GM21515 (cell line): ENCODE data around the gene EHD1.
"Not testable (repeated sequence)": the region's sequence is repeated elsewhere in the genome, so short reads cannot be mapped to it uniquely, and the experiment has no call there.

ENCODE experiments used
- ATAC-seq: cut with Tn5 transposase; IDR thresholded peaks from one replicate; pipeline ENCODE4 v1.9.1; 2021; ENCODE audit not compliant: unreplicated experiment

Gene EHD1

DNA sequence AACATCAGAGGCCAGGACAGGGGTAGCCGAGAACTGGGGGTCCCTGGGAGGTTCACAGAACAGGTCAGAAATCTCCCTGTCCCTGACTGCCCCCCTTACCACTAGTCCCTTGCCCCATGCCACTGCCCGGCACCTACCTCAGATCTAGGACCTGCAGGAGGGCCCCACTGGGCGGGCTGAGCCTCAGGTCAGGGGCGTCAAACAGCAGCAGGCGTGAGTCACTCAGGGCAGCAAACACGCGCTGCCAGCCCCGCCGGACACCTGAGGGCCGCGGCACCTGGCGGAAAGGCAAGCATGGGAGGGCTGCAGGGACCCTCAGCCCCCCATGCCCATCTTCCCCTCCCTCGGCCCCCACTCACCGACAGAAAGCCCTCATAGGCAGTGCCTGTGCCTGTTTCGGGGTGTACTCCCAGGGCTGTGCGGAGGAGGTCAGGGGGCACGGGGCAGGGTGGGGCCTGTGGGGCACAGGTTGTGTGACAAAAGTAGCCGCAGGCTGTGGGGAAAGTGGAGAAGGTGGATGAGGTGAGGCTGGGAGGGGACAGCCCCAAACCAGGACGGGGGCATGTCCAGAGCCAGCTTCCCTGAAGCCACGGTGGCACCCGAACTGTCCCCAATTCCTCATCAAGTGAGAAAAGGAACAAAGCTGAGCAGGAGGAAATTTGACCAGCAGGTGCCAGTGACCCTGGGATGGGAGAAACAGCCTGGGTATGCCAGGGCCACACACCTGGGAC is 45.8 kb downstream of the EHD1 start:
- no peak for ATAC-seq

DNA sequence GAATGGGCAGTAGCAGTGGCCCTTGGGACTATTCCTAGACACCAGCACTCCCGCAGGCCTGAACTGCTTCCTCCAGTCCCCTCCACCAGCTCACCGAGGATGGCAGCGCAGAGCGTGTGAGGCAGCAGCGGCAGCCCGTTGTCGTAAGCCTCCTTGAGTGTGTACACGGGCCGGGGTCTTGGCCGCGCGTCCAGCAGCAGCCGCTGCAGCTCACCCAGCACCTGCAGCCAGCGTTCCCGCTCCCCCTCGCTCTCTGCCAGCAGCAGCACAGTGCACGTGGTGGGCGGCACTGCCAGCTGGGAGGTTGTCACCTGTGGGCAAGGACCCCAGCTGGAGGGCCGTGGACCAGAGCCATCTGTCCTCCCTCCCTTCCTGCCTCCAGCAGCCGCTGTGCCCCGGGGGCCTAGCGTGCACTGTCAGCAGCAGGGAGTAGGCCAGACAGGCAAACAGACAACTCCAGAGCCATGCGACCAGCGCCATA is 47.0 kb downstream of the EHD1 start:
- ATAC-seq, result no peak

DNA sequence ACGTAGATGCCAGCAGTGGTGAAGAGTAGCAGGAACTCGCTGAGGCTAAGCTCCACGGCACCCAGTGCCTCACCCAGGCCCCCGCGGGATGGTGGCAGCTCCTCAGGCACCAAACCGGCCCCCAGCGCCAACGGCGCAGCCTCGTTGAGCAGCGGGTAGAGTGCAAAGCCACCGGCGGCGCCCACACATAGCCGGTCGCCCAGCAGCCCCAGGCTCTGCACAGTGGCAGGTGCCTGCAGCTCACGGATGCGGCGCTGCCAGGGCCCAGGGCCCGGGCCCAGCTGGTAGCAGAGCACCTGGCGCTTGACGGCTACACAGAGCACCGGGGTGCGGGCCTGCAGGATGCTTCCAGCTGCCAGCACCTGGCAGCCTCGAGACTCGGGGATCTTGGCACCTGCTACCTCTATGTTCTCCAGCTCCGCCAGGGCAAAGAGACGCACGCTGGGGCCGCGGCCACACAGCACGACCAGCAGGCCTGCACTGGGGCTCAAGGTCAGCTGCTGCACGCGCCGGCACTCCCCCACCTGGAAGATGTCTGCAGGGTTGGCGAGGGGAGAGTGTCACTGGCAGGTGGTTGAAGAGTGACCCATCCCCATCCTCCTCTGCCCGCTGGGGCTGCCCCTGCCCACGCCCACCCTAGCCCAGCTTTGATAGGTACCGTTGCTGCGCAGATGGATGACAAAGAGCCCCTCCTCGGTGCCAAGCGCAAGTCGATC is 48.7 kb downstream of the EHD1 start:
- no peak for ATAC-seq

DNA sequence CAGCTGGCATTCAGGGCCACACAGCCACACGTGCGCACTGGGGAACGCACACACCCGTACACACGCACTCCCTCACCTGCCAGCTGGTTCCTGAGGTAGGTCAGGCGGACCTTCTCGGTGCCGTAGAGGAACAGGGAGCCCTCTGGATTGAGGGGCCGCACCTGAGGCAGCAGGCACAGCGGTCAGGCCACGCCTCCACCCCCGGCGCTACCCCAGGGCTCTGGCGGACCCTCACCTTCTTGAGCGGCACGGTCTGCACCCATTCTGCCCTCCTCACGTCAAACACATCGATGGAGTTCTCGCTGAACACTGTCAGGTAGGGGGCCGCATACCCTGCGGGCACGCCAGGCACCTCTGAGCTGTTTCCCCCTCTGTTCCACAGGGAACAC is 51.0 kb downstream of the EHD1 start:
- no peak for ATAC-seq

DNA sequence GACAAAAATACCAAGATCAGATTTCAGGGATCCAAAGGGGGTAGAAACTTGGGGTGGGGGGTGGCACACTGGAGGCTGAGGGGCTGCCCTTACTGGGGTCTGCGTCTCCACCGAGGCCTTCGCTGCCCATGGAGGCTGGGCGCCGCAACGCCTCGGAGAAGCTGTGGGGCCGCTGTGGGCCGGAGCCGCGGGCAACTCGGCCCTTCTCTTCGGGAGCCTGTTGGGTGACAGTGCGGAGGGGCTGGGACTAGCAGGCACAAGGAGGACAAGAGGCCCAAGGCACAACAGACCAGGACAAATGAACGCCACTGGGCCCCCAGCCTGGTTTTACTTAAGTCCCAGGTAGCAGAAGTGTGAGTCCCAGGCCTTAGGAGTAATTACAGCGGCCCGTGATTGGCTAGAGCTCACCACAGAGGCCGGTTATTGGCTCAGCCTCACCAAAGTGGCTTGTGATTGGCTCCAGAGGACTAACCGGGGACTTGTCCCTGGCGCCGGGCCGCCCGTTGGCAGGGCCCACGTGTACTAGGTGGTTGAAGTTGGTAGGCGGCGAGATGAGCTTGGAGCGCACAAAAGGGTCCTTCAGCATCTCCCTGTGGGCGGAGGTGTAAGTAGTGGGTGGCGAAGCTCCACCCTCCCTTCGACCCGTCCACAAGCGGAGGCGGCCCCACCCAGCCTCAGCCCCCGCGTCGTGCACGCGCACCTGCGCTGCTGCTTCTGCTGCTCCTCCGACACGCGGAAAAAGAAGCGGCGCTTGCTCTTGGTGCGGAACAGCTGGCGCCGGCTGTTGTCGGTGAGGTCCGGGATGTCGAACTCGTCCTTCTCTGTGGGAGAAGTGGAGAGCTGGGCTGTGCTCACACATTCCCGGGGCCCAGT is 51.6 kb downstream of the EHD1 start:
- no peak for ATAC-seq

DNA sequence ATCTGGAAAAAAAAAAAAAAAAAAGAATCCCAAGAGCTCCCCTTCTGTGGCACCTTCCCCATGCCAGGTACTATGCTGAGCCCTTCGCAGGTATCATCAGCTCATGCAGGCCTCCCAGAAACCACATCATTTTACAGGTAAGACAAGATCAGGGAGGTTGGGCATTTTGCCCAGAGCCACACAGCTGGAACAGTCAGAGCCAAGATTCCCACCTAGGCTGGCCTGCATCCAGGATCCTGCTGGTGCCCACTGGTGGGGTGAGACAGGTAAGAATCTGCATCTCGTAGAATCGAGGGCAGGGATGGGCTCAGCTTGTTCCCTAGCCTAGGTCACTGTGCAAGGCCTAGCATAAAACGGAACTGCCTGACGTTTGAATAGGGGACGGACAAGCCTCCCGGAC is 52.4 kb downstream of the EHD1 start:
- no peak for ATAC-seq

DNA sequence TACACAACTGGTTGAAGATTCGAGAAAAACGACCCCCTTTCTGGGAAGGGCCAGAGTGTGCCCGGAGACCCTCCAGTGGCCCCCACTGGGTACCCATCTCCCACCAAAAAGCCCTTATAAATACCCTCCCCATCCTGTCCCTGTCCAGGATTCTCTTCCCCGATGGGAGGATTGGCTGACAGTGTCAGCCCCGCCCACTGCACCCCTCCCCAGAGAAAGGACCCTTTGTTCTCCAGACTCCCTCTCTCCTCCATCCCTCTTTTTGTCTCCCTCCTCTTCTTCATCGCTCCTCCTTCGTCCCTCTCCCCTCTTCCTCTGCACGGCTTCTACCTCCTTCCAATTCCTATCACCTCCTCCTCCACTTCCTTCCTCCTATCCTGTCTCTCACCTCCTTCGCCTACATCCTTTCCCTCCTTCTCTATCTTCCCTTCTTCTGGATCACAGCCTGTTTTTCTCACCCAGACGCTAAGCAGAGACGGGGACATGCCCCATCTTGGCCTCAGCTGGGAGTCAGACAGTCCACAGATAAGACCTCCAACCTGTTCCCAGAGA is 54.8 kb downstream of the EHD1 start:
- no peak for ATAC-seq

DNA sequence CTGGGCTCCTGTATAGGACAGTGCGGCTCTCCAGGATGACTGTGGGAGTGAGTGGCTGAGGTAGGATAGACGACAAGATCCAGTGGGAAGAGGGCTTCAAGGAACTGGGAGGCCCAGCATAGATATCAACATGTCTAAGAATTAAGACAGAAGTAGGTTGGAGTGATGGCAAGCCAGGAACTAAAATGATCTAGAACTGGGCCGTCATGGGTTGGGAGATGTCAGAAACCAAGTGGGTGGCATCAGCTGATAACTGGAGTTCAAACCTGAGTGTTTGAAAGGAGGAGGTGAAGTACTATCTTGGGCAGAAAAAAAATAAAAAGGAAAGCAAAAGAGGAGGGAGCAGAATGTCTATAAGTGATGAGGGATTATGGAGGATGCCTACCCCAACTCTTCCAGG is 60.9 kb downstream of the EHD1 start:
- ATAC-seq, result no peak

DNA sequence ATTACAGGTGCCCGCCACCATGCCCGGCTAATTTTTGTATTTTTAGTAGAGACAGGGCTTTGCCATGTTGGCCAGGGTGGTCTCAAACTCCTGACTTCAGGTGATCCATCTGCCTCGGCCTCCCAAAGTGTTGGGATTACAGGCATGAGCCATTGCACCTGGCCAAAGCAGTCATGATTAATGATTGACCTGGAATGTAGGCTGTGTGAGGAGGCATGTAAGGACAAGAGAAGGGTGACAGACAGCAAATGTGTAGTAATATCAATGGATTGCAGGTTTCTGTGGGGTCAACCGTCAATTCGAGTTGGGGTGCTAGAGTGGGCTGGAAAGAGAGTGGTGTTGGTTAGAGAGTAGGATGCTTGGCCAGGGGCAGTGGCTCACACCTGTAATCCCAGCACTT is 63.0 kb downstream of the EHD1 start:
- ATAC-seq, result not testable (repeated sequence)

DNA sequence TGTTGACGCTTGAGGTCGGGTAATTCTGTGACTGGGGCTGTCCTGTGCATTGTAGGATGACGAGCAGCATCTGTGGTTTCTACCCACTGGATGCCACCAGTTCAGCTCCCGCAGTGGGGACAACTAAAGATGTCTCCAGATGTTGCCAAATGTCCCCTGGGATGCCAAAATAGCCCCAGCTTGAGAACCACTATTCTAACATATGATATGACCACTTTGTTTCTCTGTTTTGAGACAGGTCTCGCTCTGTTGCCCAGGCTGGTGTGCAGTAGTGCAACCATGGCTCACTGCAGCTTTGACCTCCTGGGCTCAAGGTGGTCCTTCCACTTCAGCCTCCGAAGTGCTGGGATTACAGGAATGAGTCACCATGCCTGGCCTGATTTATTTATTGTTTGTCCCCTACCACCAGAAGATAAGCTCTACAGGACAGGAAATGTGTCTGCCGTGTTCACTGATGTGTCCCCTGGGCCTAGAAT is 63.7 kb downstream of the EHD1 start:
- peak; percentile 38 for ATAC-seq

DNA sequence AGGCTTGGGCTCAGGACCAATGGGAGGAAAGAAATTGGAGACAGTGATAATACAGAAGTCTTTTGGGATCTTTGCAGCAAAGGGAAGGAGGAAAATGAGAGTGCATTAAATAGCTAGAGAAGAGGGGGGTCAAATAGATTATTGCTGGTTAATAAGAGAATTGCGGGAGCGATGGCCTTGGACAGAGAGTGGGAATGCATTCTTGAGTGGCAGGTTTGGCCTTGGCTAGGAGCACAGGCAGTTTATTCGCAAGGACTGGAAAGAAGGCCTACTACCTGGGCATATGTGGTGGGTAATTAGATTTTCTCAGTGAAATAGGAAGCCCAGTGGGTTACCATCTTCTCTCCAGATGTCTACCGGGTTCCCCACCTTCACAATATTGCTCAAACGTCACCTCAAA is 64.6 kb downstream of the EHD1 start:
- no peak for ATAC-seq

DNA sequence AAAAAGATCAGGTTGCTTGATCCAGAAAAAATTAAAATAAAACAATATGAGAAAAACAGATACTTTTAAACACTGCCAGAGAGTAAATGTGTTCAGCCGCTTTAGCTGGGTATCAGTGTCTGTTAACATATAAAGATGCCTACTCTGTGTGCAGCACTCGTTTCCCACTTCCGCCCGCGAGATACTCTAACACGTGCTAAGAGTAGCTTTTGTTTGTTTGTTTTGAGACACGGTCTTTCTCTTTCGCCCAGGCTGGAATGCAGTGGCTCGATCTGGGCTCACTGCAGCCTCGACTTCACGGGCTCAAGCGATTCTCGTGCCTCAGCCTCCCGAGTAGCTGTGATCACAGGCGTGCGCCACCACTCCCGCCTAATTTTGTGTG is 67.5 kb downstream of the EHD1 start:
- peak; percentile 18 for ATAC-seq

DNA sequence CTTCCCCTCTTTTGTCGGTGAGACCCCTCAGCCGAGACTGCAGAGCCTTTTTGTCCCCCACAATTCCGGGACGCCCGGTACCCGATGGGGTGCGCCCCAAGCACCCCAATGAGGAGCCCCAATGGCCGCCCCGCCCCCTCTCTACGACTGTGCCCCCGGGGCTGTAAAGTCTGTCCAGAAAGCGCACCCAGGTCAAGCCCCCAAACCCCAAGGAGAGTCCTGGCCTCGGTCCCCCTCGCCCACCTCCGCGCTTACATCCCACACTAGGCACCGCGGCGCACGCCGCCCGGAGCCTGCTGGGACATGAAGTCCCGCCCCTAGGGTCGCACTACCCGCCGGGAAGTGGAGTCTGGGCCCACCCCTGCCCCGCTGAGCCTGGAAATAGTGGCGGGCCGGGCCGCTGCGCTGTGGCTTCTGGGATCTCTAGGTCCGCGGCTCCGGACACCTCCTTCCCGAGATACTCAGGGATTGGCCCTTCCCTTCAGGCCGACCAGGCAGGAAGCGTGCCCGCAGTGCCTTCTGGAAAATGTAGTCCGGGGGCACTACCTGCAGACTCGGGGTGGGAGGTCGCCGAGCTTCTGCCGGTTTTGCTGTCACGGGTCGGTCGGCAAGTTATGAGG is 68.0 kb downstream of the EHD1 start, which contains the start of gene MEN1:
Gene MEN1 (minus strand): TSS at position 281 of the 620 bp plus-strand sequence. CDS start 442 bp downstream, outside the sequence.
- peak; percentile 65 for ATAC-seq

DNA sequence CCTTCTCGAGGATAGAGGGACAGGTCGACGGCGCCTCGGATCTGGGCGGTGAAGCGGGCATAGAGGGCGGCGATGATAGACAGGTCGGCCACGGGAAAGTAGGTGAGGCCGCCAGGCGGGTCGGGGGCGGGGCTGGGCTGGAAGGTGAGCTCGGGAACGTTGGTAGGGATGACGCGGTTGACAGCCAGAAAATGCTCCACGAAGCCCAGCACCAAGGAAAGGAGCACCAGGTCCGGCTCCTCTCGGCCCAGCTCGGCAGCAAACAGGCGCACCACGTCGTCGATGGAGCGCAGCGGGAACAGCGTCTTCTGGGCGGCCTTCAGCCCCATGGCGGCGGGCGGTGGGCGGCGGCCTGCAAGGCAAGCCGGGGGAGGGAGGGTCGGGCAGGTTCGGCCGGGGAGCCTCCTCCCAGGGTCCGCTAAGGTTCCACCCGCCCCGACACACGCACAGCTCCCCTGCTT is 68.6 kb downstream of the EHD1 start:
- no peak for ATAC-seq

DNA sequence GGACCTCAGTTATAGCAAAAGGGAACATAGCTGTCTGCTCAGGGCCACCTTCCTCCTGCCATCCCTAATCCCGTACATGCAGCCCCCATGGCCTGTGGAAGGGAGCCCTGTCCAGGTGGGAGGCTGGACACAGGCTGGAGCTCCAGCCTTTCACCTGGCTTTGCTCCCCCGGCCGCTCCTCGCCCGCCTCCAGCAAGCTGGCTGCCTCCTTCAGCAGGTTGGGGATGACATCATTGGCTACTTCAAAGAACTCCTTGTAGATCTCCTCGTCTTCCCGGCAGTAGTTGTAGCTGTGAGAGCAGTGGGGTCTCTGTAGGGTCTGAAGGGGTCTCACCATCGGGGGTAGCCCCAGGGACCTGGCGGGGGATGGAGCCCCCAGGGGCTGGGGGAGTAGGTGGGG is 72.9 kb downstream of the EHD1 start:
- no peak for ATAC-seq

DNA sequence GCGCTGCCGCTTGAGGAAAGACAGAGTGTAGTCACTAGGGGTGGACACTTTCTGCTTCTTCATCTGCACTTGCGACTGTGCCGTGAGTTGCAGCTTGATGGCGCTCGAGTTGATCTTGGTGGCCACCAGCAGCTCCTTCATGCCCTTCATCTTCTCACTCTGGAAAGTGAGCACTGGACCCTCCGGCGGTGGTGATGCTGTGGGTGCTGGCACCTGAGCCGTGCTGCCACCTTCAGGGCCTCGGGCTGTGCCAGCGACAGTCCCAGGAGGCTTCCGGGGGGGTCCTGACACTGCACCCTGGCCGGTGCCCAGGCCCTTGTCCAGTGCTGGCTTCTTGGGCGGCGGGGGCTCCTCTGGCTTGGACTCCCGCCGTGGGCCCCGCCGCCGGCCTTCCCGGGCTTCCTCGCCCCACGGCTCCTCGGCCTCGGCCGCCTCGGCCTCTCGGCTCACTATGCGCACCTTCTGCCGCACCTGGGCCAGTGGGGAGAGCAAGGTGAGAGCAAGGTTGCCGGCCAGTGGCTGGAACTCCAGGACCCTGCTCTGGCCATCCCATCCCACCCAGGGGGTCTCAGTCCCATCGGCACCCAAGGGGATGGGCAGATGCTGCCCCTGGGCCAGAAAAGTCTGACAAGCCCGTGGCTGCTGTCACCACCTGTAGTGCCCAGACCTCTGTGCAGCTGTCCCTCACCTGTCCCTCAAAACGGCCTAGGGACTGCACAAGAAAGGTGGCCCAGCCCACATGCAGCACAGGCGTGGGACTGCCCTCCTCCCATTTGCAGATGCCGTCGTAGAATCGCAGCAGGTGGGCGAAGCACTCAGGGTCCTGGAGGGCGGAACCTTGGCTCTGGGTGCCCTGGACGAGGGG is 73.8 kb downstream of the EHD1 start:
- ATAC-seq, result no peak

DNA sequence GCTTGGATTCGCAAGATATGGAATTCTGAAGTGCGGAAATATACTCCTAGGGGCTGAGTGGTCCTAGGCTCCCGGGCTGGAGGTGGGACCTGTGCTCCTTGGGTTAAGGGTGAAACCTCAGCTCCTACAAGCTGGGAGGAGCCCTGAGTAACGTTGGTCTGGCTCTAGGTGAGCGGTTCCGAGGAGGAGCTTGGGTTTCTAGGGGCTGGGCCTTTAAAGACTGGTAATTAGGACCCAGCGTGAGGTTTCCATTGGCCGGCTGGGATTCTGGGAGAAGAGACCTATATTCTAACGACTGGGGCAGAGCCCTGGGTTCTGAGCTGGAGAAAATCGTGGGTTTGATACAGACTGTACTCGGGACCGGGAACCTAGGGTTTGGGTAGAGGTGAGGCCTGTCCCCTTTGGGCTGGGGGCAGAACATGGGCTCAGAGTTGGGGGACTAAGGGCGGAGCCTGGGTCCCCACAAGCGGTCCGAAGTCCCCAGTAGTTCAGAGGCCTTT is 74.5 kb downstream of the EHD1 start:
- no peak for ATAC-seq

DNA sequence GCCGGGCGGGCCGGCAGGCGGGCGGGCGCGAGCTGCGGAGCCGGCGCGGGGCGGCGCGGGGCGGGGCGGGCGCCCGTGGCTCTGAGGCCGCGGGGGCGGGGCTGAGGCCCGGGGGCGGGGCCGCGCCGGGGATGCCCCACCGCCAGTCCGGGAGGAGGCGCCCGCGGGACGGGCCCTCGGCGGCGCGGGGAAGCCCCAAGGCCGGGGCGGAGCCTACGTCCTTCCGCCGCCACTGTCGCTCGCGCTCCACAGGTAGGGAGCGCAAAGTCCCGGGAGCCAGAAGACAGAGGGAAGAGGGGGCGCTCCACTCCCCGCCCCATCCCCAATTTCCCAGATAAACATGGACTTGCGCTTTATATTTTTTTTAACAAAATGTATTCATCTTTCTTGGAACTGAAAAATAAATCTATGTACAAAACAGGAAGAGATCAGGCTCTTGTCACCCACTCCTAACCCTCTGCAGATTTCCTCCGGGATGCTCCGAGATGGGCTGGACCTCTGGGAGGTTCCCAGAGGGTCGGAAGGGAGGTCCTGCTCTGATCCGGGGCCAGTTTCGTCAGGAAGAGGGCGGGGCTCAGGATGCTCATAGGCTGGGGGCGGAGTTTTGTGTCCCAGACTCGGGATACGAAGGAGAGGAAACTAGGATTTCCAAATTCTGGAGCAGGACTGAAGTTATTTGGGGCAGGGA is 75.1 kb downstream of the EHD1 start, which contains the start of gene MAP4K2:
Gene MAP4K2 (minus strand): TSS at position 57 of the 688 bp plus-strand sequence. CDS start 65 bp downstream, outside the sequence.
- ATAC-seq, result peak; percentile 64
